GM19324 (cell line): ENCODE data around the gene CSK.

ENCODE experiments used
- ATAC-seq: cut with Tn5 transposase; IDR thresholded peaks from one replicate; pipeline ENCODE4 v1.9.1; 2021; ENCODE audit warnings: mild to moderate bottlenecking, moderate library complexity; ENCODE audit not compliant: unreplicated experiment, low FRiP score

CSK gene

DNA sequence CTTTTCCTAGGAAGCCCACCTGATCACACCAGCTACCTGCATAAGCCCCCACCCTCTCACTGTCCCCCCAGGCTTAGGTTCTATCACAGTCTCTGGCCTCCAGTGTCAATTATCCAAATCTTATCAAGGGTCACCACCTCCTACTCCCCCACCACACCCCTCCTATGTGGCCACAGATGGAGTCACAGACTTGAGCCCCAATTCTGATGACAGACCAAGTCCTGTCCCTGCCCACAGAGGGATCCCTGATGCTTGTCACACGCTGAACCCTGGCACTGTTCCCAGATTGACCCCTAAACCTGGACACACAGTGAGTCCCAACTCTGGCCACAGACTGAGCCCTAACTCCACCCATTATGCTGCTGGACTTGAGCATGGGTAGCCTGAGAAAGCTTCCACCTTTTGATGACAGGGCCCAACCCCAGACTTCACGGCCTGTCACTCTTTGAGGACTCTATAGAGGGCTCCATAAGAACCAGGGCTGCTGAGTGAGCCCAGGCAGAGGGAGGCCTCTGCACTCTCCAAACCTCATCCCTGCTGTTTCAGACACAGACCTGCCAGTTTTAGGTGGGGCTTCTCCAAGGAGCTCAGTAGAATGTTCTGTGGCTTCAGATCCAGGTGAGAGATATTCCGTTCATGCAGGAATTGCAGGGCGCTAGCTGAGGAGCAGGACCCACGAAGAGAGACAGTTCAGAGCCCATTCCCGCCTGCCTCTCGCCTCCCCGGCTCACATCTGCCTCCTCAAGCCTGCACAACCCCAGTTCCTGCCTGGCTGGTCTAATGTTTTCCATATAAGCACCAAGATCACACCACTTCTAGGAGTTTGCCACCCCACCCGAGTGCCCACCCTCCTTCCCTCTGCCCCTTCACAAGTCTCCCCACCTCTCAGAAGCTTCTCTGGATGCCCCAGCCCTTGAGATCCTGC, 59.2 kb downstream of the CSK start:
- no peak for ATAC-seq

DNA sequence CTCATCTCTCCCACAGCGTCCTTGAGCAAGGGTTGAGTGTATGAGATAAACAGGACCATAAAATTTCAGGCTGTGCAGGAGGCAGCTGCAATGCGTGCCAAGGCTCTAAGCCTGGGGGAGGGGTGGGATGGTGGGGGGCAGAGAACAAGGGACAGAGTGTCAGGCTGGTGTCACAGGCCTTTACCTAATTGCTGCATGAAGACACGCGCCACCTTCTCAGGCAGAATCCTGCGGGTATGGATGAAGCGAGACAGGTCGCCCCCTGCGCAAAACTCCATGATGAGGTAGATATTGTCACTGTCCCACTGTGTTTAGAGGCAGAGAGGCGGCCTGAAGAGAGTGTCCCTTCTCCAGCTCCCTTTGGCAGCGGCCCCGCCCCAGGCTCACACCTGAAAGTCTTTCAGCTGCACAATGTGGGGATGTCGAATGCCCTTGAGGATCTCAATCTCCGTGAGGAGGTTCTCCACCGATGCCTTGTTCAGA, 60.1 kb downstream of the CSK start:
- ATAC-seq = no peak

DNA sequence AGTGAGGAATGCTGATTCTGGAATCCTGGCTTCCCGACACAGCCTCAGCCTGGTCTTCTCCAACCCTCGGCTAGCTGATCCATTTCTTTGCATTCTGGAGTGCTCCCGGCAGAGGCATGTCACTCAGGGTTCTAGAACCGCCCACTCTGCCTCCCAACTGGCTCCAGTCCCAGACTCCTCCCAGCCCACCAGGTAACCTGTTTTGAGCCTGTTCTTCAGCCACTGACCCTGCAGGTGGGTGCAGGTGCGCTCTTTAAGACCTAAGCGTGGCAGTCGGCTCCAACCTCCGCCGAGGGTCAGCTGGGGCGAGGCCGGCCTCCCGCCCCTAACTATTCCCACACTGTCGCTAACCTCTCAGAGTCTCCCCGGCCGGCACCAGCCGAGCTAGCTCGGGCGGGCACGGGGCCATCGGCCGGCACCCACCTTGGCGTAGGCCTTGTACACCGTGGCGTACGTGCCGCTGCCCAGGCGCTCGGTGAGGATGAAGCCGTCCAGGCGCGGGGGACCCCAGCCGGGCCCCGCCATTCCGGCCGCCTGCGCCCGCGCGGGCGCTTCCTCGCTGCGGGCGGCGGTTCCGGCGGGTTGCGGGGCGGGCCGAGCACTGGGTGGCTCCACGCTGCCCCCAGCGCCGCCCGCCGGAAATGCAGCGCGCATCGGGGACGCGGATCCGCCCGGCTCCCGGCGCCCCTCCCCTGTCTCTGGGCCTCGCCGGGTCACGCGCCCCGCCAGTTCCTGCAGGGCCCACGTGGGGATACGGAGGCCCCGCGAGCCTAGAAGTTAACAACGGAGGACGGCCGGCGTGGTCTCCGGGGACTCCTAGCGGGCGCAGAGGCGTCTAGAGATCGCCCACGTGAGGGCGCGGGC, 60.9 kb downstream of the CSK start, which contains the start of gene ULK3:
TSS of gene ULK3 (minus strand) at position 576 of the 864 bp plus-strand sequence. CDS start at position 525, 51 bp downstream.
- peak; percentile 86 for ATAC-seq

DNA sequence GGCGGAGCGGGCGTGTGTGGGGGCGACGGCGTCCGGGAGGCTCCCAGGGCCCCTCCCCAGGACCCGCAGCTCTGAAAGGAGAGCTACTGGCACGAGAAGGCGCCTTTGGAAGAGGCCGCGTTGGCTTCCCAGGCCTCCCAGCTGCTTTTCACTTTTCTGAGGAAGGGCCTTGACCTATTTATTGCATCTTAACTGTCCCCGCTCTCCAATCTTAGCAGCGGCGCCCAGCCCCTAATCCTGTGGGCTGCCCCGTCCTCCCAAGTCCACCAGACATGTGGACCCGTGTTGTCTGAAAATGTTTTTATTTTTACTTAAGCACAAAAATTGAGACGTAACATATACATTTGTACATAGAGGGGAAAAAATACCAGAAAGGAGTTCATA, 61.6 kb downstream of the CSK start:
- no peak for ATAC-seq

DNA sequence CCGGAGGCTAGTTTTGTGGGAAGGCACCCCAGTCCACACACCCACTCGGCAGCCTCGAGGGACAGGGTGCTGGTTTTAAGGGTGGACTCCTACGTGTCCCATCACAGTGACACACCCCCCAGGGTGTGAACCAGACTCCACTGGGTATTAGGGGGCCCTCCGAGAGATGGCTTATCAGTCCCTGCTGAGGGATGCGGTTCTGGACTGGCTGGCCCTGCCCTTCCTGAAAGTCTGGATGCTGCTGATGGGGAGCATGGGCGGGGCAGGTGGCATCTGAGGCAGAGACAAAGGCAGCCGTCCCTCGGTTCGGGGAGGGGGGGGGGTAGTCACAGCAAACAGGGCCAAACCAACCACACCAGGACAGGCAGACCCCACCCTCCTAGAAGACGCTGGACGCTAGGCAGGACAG, 62.0 kb downstream of the CSK start:
- ATAC-seq = no peak

DNA sequence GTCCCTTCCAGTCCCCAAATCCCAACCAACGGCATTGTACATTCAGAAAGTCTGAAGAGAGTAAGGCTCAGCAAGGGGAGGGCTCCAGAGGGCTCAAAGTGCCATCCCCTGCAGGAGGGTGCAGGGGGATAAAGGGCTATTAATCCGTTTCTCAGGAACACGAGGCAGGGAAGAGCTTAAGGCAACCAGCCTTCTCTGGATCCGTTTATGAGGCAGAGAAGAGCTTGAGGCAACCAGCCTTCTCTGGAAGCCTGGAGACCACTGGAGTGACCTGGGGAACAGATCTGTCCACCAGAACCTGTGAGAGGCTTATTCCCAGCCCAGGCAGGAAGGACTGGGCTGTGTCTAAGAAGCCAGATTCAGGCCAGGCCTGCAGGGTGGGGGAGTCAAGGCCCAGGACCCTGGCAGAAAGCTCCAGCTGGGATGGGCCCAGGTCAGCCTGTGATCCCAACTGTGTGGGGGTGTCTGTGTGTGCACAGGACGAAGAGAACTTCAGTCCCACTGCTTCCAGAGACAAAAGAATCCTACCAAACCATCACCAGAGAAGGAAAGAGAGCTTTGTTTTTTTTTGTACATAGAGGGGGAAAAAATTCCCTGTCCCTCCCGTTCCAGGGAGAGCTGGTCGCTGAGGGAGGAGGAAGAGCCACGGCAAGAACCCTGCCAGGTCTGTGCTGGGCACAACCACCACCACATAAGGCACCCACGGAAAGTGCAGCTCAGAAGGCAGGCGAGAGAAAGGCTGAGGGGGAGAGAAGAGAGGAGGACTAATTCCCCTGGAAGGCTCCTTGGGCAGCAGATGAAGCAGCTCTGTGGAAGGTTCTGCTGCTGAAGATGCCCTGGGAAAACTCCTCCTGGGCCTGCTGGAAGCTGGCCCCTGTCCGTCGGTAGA, 62.7 kb downstream of the CSK start:
- ATAC-seq = no peak

DNA sequence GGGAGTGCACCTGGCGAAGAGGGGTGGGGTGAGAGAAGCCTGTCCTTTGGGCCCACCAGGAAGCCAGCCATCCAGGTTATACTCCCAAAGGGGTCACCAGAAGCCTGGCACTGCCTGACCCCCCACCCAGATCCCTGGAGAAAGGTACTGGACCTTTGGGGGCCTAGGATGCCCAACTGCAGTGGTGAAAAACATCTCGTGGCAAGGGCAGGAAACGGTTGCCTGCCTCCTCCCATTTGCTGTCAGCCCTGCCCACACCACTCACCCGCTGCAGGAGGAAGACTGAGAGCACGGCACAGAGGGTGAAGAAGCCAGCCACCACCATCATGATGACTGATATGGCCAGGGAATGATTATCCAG, 63.3 kb downstream of the CSK start:
- ATAC-seq = no peak

DNA sequence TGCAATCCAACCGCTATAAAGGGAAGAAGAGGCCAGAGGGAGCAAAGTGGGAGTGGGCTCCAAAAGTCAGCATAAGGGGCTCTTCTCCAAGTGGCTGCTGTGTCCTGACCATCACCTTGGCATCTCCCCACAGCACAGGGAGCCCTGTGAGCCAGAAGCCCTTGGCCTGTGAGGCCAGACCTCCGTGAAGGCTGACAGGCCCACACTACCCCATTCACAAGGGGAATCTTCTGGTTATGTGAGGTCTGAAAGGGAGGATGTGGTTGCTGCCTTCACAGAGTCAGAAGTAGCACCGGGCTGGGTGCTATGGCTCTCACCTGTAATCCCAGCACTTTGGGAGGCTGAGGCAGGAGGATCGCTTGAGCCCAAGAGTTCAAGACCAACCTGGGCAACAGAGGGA, 63.7 kb downstream of the CSK start:
- ATAC-seq = no peak

DNA sequence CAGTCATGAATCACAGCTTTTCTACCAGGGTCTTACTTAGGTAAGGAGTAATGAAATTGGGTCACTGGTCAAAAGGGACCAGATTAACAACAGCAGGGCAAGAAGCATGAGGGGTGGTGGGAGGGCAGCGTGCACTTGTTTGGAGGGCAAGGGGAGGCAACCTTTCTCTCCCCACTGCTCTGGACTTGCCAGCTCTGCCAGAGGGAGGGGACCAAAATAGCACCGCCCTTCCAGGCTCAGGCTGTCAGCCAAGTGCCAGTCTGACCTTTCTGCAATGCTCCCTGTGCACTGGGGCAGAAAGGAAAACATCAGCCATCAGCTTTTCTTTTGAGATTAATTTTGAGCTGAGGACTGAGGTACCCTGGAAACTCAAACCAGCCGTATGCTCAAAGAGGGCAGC, 65.6 kb downstream of the CSK start:
- no peak for ATAC-seq

DNA sequence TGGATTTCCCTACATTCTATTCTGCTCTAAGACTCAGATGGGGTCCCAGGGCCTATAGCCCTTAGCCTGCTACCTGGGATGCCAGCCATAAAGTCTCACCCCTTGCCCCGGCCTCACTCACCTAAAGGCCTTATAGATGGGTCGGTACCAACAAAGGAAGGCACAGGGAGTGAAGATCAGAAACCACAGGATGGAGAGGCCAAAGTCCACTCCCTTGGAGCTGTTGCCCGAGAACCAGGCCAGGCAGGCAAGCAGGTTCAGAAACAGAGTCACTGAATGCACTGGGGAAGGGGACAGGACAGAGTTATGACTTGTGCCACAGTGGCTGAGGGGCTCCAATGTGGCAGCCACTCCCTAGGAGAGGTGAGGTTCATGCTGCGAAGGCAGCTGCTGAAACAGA, 68.5 kb downstream of the CSK start:
- ATAC-seq = no peak

DNA sequence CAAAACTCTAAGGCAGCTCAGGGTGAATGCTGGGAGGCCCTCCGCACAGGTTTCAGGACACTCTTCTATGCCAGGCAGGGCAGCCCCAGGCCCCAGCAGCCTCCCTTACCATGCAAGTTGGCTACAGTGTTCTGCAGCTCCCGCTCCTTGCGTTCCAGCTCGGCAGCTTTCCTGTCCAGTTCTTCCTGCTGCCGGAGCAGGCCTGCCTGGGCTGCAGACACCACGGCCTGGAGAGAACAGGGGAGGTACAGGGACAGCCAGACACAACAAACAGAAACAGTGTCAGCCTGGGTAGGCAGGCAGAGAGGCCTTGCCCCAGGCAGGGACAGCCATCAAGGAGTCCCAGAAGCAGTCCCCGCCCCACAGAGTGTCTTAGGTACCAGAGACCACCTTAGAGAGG, 70.1 kb downstream of the CSK start:
- ATAC-seq = no peak
